KG1 (cell line): Measurements from ENCODE around the gene GJC3.
"Not testable (repeated sequence)": the region's sequence is repeated elsewhere in the genome, so short reads cannot be mapped to it uniquely, and the experiment has no call there.

ENCODE experiments used
- DNase-seq: peaks from one replicate; lab custom pipeline; 2025; lab: John Stamatoyannopoulos, UW

The GJC3 gene, protein sequence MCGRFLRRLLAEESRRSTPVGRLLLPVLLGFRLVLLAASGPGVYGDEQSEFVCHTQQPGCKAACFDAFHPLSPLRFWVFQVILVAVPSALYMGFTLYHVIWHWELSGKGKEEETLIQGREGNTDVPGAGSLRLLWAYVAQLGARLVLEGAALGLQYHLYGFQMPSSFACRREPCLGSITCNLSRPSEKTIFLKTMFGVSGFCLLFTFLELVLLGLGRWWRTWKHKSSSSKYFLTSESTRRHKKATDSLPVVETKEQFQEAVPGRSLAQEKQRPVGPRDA

DNA sequence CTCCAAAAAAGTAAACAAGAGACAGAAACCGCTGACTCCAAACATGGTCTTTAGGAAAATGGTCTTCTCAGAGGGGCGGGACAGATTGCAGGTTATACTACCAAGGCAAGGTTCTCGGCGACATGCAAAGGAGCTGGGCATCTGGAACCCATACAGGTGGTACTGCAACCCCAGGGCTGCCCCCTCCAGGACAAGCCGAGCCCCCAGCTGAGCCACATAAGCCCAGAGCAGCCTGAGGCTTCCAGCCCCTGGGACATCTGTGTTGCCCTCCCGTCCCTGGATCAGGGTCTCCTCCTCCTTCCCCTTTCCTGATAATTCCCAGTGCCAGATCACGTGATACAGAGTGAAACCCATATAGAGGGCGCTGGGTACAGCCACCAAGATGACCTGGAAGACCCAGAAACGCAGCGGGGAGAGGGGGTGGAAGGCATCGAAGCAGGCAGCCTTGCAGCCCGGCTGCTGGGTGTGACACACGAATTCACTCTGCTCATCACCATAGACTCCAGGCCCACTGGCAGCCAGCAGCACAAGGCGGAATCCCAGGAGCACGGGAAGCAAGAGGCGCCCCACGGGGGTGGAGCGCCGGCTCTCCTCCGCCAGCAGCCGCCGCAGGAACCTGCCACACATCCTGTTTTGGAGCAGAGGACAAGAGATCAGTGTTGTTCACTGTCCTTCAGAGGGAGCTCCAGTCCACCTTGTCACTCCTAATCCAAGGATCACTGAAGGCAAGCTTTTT, at the start of gene GJC3:
GJC3 (minus strand) TSS at position 627 of the 736 bp plus-strand sequence; CDS start at position 627, 0 bp downstream.
- no peak for DNase-seq

DNA sequence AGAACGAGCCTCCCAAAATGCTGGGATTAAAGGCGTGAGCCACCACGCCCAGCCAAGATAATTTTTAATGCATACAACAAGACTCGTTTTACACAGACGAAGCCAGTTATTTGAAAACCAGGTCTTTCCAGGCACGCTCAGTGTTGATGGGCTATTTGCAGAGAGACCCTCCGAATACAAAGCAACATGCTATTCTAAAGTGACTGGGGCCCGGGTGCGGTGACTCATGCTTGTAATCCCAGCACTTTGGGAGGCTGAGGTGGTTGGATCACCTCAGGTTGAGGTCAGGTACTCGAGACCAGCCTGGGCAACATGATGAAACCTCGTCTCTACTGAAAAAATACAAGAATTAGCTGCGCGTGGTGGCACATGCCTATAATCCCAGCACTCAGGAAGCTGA, 47.2 kb upstream of the GJC3 start:
- DNase-seq = no peak

DNA sequence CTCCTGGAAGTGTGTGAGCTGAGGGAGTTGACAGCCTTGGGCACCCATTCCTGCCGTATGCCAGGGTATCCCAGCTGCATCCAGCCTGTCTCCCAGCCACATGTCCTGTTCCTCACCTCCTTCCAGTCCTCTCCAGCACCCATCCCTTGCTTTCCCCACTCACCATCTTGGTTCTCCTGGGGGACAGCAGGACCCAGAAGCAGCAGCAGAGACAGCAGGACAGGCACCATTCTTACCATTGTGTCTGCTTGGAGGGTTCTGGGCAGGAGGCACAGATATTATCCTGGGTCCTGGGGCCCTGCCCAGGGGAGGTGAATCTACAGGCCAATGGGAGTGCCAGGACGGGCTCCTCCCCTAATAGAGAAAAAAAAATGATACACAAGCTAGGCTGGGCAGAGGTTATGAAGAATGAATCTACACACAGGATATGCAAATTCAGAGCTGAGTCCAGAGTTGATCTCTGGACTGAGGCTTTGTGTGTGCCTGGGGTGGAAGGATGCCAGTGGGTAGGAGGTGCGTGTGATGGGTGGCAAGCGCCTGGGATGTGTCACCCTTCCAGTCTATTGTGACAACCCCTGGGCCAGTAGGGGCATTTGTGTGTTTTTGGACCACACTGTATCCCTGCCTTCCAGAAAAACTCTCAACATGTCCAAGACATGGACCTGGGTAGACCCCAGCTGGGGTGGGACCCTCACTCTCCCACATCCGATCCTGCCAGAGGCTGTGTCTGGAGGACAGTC, 46.5 kb upstream of the GJC3 start, which contains the start of gene AZGP1:
AZGP1 (minus strand) TSS at position 250 of the 740 bp plus-strand sequence; CDS start at position 239, 11 bp downstream.
- DNase-seq = no peak

GRCh38 chr7:99974681-99975080, 45.3 kb upstream of the GJC3 start:
- DNase-seq = no peak

DNA sequence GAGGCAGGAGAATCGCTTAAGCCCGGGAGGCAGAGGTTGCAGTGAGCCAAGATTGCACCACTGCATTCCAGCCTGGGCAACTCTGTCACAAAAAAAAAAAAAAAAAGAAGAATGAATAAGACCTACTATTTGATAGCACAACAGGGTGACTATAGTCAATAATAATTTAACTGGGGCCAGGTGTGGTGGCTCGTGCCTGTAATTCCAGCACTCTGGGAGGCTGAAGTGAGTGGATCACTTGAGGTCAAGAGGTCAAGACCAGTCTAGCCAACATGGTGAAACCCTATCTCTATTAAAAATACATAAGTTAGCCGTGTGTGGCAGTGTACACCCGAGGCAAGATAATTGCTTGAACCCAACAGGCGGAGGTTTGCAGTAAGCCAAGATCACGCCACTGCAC, 44.4 kb upstream of the GJC3 start:
- not testable (repeated sequence) for DNase-seq

DNA sequence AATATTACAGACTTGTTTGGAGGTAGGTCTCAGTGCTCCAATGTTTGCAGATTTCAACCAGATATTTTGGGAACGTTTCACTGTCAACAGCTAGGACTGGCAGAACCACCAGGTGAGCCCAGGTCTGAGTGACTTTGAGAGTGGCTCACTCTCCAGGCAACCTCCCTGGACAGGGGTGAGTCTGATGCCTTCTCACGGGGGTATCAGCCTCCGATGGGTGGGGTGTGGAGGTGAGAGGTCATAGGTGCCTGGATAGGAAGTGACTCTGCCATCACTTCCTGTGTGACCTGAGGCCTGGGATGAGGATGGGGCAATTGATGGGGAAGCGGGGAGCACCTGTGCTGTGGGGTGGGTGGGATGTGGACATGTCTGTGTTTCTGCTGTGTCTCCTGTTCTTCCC, 41.8 kb upstream of the GJC3 start:
- DNase-seq = no peak

DNA sequence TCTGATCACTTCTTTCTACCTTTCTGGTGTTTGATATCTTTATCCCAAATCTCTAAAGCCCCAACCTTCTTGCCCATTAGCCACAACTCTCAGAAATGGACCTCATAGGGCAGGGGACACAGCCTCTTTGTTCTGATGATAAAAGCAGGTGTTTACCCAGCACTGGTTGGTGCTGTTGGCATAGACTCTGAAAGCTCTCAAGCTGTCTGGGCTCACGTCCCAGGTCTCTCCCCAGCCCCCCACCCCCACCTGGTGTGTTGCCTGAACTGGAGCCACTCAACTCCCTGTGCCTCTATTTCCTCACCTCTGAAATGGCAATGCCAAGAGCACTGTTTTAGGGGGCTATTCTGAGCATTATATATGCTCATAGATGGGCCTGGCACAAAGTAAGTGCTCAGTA, 40.4 kb upstream of the GJC3 start:
- not testable (repeated sequence) for DNase-seq

- DNase-seq = no peak
Measured at GRCh38 chr7:99969298-99969697, 39.9 kb upstream of the GJC3 start.

GRCh38 chr7:99958564-99959227, 29.3 kb upstream of the GJC3 start:
- no peak for DNase-seq

GRCh38 chr7:99955247-99955646, 25.8 kb upstream of the GJC3 start:
- DNase-seq = no peak

DNA sequence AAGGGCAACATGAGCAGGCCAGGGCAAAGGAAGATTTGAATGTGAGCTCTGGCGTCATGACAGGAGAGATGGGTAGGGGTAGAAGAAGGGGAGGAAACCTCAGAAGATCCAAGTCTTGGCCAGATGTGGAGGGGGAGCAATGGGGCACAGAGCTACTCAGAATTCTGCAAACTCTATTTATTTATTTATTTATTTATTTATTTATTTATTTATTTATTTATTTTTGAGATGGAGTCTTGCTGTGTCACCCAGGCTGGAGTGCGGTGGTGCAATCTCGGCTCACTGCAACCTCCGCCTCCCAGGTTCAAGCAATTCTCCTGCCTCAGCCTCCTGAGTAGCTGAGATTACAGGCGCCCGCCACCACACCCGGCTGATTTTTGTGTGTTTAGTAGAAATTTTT, 25.2 kb upstream of the GJC3 start:
- DNase-seq = not testable (repeated sequence)

GRCh38 chr7:99953649-99954048, 24.2 kb upstream of the GJC3 start:
- DNase-seq = no peak

- not testable (repeated sequence) for DNase-seq
Measured at GRCh38 chr7:99952649-99953048, 23.2 kb upstream of the GJC3 start.

- not testable (repeated sequence) for DNase-seq
Measured at GRCh38 chr7:99950819-99951218, 21.4 kb upstream of the GJC3 start.

DNA sequence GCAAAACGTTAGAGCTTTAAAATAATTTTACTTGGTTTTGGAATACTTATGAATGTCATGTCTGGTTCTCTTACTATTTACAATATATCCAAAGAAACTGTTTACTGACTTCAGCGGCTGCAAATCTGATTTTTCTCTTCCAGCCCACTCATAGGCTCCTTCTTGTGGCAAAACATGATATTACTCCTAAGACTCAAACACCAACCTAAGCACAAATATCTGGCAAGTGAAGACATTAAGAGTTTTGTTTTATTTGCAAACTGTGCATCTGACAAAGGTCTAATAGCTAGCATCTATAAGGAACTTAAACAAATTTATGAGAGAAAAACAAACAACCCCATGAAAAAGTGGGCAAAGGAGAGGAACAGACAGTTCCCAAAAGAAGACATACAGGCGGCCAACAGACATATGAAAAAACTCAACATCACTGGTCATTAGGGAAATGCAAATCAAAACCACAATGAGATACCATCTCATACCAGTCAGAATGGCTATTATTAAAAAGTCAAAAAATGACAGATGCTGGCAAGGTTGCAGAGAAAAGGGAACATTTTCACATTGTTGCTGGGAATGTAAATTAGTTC, 20.3 kb upstream of the GJC3 start:
- no peak for DNase-seq

- DNase-seq = no peak
Measured at GRCh38 chr7:99947608-99948007, 18.2 kb upstream of the GJC3 start.

DNA sequence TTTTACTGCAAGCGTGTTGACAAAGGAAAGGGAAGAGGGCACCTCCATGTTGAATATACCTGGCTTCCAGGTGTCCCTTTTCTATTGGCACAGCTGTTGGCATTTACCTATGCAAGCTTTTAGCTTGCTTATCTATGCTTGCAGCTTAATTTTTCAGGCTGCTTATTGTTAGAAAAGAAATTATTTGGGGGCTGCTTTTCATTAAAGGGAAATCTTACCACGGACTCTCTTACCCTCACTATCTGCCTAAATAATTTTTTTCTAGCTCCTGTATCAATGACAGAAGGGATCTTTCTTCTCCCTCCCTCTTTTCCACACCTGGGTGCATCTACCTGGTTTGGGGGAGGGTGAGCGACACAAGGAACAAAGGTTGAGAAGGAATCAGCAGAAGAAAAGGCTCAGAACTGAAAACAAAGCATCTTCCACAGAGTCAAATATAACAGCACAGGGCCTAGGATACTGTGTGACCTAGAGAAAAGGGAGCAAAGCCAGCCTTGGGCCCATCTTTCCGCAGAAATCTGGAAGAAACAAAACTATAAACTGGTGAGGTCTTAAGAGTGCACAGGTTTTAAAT, 15.2 kb upstream of the GJC3 start:
- no peak for DNase-seq

GRCh38 chr7:99943641-99944496, 14.4 kb upstream of the GJC3 start:
- no peak for DNase-seq

- no peak for DNase-seq
Measured at GRCh38 chr7:99938296-99938695, 8.9 kb upstream of the GJC3 start.

DNA sequence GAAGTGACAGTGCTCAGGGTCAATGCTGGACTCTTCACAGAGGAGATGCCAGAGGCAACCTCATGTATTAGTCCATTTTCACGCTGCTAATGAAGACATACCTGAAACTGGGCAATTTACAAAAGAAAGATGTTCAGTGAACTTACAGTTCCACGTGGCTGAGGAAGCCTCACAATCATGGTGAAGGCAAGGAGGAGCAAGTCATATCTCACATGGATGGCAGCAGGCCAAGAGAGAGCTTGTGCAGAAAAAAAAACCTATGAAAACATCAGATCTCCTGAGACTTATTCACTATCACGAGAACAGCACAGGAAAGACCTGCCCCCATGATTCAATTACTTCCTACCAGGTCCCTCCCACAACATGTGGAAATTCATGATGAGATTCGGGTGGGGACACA, 5.6 kb upstream of the GJC3 start:
- DNase-seq = not testable (repeated sequence)
